ENCODE data around the gene GPSM1.

The GPSM1 gene

GRCh38 chr9:136290508-136291000, 36.8 kb upstream of the GPSM1 start:
- DNase-seq (ENCODE audit: low spot score) = no peak

- no peak for DNase-seq (ENCODE audit: low spot score)
These were observed 35.9 kb upstream of the GPSM1 start for GRCh38 chr9:136291306-136292025.

GRCh38 chr9:136292026-136292538, 35.3 kb upstream of the GPSM1 start:
- DNase-seq (ENCODE audit: low spot score) = no peak

- no peak for DNase-seq (ENCODE audit: low spot score)
These were observed 34.5 kb upstream of the GPSM1 start for GRCh38 chr9:136292591-136293448.

GRCh38 chr9:136293476-136294077, 33.8 kb upstream of the GPSM1 start:
- DNase-seq (ENCODE audit: low spot score) = no peak

- DNase-seq (ENCODE audit: low spot score) = no peak
These were observed 32.9 kb upstream of the GPSM1 start for GRCh38 chr9:136294437-136294836.

- no peak for DNase-seq (ENCODE audit: low spot score)
These were observed 32.3 kb upstream of the GPSM1 start for GRCh38 chr9:136295055-136295454.

- no peak for DNase-seq (ENCODE audit: low spot score)
These were observed 31.6 kb upstream of the GPSM1 start for GRCh38 chr9:136295542-136296433.

GRCh38 chr9:136296434-136297015, 30.8 kb upstream of the GPSM1 start:
- no peak for DNase-seq (ENCODE audit: low spot score)

- no peak for DNase-seq (ENCODE audit: low spot score)
These were observed 30.2 kb upstream of the GPSM1 start for GRCh38 chr9:136297016-136297691.

- DNase-seq (ENCODE audit: low spot score) = no peak
These were observed 29.3 kb upstream of the GPSM1 start for GRCh38 chr9:136297766-136298735.

- DNase-seq (ENCODE audit: low spot score) = no peak
These were observed 28.2 kb upstream of the GPSM1 start for GRCh38 chr9:136299116-136299515.

- no peak for DNase-seq (ENCODE audit: low spot score)
These were observed 27.8 kb upstream of the GPSM1 start for GRCh38 chr9:136299541-136299940.

- DNase-seq (ENCODE audit: low spot score) = no peak
These were observed 27.3 kb upstream of the GPSM1 start for GRCh38 chr9:136300016-136300545.

GRCh38 chr9:136300866-136301265, 26.5 kb upstream of the GPSM1 start:
- no peak for DNase-seq (ENCODE audit: low spot score)

GRCh38 chr9:136302527-136302926, 24.8 kb upstream of the GPSM1 start:
- no peak for DNase-seq (ENCODE audit: low spot score)

GRCh38 chr9:136303066-136303824, 24.1 kb upstream of the GPSM1 start:
- no peak for DNase-seq (ENCODE audit: low spot score)

GRCh38 chr9:136303825-136304416, 23.4 kb upstream of the GPSM1 start, which contains the start of gene CCDC187:
Gene CCDC187 (minus strand): TSS chr9:136304094. CDS start chr9:136303830, 264 bp downstream.
- no peak for DNase-seq (ENCODE audit: low spot score)
